Measurements from ENCODE around the gene PNPLA2.

DNA sequence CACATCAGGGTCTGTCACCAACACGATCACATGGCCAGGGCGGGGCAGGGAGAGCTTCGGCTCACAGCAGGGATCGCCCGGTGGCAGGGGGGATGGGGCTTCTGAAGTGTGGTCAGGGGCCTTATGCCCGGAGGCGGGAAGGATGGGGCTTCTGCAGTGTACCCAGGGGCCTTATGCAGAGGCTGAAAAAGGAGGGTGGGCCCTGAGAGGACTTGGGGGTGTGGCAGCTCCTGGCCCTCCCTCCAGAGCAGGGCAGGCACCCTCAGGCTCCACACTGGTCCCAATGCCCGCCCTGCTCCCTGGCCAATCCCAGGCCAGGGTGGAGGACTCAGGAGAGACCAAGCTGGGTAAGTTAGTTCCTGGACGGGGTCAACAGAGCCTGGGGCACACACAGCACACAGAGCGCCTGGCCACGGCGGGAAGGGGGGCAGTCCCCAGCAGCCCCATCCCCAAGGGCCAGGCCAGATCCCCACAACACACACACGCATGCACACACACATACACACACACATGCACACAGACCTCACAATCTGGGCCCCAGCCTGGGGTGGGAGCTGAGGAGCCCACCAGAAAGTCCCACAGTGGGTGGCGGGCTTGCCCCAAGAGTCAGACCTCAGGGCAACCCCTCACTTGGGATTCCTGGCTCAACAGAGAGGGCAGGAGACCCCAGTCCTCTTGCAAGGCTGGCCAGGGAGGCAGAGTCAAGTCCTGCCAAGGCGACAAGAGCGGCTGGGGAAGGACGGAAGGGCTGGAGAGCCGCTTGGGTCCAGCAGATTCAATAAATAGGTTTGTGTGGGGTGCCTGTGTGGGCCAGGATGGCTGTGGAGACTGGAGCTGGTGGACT is 27.8 kb upstream of the PNPLA2 start:
- no peak for TF ChIP-seq ZNF274 (IDR thresholded peaks at IDR 0.05; ENCODE audit: low read depth, low read length)
- TF ChIP-seq YY1 (IDR thresholded peaks at IDR 0.05; ENCODE audit: insufficient read depth, insufficient read length): no peak
- TF ChIP-seq SUZ12 (IDR thresholded peaks at IDR 0.05; ENCODE audit: extremely low read depth, insufficient read depth, insufficient read length): no peak

All from NT2/D1 (cell line).